ENCODE data around the gene ST3GAL4.

GRCh38 chr11:126317756-126318573 is 37.5 kb upstream of the ST3GAL4 start:
- TF ChIP-seq CTCF (IDR thresholded peaks at IDR 0.05) (no peak), POLR2A (IDR thresholded peaks at IDR 0.05) (no peak)

All from sigmoid colon (tissue), 3 donors.